ENCODE measurements around the gene TRDN.
A peak's percentile ranks its signal among the peaks of the same experiment; 100 is the strongest.

Gene TRDN, protein sequence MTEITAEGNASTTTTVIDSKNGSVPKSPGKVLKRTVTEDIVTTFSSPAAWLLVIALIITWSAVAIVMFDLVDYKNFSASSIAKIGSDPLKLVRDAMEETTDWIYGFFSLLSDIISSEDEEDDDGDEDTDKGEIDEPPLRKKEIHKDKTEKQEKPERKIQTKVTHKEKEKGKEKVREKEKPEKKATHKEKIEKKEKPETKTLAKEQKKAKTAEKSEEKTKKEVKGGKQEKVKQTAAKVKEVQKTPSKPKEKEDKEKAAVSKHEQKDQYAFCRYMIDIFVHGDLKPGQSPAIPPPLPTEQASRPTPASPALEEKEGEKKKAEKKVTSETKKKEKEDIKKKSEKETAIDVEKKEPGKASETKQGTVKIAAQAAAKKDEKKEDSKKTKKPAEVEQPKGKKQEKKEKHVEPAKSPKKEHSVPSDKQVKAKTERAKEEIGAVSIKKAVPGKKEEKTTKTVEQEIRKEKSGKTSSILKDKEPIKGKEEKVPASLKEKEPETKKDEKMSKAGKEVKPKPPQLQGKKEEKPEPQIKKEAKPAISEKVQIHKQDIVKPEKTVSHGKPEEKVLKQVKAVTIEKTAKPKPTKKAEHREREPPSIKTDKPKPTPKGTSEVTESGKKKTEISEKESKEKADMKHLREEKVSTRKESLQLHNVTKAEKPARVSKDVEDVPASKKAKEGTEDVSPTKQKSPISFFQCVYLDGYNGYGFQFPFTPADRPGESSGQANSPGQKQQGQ

DNA sequence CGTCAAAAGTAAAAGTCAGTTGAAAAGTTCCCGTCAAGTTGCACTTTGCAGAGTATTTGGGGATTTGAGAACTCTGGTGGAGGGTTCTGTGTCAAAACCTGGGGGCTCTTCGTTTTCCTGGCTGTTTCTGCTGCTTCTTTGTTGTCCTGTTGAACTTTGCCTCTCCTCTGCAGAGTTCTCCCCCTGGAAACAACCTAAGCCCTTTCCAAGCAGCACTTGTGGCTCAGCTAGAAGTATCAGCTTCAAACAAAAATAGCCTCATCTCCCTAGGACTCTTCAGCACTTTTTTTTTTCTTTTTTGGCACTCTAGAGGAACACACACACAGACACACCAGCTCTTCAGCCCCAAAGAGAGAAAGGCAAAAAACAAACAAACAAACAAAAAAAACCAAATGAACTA lies at the start of gene TRDN:
TRDN (minus strand) TSS at position 169 of the 400 bp plus-strand sequence. CDS start 175 bp downstream, outside the sequence.
- DNase-seq: no peak

DNA sequence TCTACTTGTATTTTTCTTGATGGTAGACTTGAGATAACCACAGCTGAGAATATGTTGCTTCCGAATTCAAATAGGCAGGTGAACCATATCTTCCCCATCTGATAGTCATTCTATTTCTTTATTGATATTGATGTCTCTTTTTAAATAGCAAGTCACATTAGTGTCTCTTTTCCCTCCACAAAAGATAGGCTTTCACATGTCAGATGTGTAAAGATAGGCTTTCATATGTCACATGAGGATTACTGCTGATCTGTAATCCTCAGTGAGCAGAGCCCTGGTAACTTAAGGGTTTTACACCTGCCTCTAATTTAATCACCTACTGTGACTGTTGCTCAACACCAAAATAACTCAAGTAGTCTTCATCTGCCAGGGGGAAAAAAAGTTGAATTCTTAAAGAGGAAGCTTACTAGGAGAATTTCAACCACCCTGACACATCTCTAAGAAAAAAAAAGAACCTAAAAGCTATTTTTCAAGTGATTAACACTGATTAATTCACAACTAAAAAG lies 45.3 kb upstream of the TRDN start:
- DNase-seq: no peak

DNA sequence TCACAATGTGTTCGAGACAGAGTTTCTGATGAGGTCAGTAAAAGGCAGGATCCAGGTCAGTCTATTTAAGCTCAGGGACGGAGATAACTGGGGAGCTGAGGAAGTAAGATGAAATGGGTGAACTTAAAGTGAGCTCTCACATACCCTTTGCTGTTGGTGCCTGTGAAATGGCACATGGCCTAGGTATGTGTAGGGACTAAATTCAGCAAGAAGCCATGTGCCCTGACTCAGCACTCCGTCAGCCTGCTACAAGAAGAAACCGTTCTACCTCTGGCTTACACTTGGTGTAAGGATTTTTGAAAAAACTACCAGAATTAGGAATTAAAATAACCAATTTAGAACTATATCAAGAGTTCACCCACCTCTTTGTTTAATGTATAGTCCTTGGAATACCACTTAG lies 41.1 kb upstream of the TRDN start:
- no peak for DNase-seq

DNA sequence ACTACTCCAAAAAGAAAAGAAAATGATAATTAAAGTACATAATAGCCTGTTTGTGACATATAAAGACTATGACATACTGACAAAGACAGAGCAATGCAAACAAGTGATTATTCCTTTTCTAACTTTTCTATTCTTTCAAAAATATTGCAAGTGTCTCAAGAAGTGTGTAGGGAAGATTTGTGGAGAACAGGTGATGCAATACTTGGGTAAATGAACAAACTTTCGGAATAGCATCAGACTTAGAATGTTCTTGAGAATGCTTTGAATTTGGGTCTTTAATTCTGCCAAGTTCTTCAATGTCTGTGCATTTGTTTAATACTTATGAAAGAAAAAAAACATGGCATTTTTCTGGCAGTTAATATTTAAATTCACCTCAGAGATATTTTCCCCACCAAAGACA lies 40.0 kb upstream of the TRDN start:
- no peak for DNase-seq

DNA sequence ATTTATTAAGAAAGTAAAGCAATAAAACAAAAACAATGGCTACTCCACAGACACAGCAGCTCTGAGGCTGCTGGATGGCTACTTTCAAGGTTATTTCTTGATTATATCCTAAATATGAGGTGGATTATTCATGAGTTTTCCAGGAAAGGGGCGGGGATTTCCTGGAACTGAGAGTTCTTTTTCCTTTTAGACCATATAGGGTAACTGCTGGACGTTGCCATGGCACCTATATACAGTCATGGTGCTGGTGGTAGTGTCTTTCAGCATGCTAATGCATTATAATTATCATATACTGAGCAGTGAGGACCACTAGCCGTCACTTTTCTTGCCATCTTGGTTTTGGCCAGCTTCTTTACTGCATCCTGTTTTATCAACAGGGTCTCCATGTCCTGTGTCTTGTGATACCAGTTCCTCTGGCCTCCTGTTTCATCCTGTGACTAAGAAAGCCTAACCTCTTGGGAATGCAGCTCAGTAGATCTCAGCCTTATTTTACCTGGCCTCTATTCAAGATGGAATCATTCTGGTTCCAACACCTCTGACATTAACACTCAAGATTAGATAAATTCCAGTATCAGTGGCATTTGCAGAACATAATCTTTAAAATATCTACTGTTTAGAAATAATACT lies 32.3 kb upstream of the TRDN start:
- no peak for DNase-seq

DNA sequence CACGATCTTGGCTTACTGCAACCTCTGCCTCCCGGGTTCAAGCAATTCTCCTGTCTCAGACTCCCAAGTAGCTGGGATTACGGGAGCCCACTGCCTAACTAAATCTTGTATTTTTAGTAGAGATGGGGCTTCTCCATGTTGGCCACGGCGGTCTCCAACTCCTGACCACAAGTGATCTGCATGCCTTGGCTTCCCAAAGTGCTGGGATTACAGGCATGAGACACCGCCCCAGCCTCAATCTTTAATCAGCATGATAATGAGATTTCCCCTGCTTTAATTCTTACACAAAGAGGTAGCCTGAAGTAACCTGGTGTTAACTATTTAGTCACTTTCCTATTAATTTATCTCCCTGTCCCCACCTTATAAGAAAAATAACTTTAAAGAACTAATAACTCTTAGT lies 31.3 kb upstream of the TRDN start:
- DNase-seq: no peak

DNA sequence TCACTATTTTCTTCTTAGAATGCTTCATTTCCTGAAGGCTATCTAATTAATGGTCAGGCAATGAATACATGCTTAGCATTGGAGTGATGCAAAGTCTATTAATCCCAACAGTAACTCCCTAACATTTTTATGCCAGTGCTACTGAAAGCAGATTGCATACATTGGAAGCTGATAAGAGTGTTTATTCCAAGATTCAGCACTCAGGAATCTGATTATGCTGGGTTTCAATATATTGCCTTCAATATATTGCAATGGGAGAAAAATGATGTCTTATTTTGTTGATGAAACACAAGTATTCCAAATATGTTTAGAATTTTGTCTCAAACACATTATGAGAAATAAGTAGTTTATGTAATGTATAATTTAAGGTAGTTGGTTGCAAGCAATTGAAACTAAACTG lies 26.7 kb upstream of the TRDN start:
- no peak for DNase-seq

DNA sequence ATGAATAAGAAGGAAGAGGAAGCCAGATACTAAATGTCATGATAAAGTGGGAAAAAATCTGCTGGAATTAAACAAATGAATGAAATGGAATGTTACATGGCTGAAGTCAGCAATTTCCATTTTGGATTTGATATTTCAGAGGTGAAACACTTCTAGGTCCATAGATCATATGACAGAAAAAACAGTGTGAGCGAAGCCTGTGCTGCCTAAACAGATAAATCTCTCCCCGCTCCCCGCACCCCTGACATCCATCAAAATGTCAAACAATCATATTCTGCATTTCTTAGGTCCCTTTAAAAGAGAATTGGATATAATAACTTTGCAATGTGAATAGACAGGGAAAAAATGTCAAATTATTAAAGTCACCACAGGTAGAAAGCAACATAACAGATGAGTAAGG lies 26.0 kb upstream of the TRDN start:
- DNase-seq: no peak

DNA sequence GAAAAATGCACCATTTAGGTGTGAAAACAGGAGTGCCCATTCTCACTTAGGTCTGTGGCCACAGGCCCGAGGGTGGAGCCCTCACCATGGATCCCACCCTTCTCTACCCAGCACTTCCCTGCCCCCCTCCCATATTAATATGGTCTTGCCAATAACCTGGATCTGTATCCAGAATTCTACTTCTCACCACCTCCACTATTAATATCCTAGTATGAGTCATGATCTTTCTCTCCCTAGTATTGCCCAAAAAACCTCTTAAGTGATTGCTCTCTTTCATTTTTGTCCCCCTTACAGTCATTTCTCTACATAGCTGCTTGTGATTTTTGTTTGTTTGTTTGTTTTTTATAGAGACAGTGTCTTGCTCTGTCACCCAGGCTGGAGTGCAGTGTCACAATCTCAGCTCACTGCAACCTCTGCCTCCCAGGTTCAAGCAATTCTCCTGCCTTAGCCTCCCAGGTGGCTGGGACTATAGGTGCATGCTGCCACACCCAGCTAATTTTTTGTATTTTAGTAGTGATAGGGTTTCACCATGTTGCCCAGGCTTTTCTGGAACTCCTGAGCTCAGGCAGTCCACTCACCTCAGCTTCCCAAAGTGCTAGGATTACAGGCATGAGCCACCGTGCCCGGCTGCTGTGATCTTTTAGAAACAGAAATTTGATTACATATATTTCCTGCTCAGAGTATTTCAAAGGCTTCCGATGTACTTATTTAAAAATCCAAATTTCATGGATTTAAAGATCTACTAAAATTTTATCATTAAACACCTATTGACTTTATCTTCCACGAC lies 24.5 kb upstream of the TRDN start:
- DNase-seq: no peak

DNA sequence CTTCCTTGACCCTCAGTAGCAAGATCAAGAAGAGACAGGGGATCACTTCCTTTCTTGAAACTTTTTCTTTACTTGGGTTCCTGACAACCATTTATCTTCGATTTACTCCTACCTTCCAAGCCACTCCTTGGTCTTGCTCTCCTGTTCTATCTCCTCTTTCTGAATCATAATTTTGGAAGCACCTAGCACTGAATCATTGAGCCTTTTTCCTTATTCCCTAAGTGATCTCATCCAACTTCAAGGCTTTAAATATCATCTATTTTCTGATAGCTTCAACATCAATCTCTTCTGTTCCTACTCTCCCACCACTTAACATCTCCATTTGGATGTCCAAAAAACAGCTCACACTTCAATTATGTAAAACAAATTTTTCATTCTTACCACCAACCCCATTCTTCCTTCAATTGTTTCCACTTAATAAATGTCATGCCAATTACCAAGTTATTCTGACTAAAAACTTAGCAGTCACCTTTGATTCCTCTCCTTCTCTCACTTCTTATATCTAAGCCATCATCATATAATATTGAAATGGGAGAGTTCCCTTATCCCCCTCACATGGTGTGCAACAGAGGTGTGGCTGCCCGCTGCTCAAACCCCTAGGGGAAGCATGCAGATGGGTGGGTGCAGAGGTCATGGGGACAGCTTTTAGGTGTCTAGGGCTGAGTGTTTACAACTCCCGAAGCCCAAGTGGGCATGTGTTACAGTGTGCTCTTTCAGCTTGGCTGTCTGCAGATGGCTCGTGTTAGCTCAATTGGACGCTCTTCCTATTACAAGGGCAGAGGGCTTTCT lies 23.4 kb upstream of the TRDN start:
- no peak for DNase-seq

DNA sequence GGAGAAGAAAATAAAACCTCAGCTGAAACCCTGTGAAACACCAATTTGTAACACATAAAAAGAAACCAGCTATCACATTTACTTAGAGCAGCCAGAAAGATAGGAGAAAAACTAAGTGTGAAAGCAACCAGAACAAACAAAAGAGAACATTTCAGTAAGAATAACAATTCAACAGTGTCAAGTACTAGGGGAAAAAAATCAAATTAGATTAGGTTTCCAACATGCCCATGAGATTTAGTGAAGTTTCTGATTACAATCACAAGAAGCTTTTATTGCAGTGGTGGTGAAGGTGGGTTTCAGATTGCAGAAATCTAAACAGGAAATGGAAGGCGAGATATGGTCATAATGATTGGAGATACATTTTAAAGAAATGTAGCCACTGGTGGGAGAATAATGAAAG lies 22.1 kb upstream of the TRDN start:
- DNase-seq: no peak

DNA sequence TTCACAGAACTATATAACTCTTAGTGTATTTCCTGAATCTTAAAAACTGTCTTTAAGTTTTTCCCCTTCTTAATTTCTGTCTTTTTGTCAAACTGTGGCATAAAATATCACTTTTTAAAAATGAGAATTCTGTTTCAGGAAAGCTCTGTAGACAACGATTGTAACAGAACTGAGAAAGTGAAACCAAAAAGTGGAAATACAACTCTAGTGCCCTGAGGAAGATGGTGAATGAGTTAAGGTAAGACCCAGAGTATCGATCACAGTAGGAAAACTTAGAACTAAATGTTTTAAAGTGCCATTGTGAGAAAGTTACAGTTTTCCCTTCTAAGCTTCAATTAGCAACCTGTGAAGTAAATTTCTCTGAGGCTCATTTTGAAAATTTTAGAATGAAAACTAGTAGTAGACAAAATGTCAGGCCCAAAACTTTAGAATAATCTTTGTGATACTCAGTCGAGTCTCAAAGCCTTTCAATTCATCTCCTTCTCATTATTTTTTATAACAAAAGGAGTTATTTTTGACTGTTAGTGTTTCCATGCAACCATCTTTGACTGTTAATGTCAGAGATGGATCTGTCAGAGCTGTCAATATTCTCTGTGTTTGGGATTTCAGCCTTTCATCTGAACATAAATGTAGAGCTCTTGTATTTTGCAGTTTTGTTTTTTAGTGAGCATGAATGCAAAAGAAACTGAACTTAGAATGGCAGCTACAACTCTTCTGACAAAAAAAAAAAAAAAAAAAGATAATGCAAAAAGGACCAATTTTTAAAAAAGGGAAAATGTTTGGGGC lies 19.0 kb upstream of the TRDN start:
- DNase-seq: no peak

DNA sequence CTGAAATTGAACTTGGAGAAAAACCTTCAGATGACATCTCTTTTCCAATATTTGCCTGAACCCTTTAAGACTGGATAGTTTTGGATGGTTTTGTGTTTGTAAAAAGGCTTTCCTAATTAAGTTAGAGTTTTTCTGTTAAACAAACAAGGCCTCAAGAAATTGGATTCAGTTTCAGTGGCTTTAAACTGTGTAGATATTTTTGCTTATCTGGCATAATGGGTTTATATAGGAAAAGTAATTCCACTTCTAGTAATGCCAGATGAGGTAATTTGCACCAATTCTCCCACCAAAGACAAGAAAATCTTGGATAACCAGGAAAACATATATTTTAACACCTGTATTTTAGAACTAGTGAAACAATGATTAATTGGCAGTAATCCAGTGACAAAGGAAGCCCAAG lies 12.0 kb upstream of the TRDN start:
- no peak for DNase-seq

DNA sequence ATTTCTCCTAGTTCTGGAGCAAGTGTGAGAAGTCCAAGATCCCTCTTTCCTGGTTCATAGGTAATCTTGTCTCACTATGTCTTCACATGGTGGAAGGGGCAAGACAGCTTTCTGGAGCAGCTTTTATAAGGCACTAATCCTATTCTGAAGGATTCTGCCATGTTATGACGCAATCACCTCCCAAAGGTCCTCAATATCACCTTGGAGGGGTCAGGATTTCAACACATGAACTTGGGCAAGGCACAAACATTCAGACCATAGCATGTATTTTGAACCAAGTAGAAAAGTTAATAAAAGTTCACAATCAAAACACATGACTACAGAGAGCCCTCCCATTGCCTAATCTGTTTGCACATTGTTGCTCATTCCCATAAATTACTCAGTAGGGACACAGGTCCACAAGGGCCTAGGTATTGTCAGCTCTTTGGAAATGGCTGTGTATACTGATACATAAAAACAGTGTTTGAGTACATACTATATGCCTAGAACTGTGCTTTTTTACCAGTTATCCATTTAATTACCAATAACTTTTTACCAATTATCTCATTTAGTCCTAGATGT lies 11.3 kb upstream of the TRDN start:
- no peak for DNase-seq

DNA sequence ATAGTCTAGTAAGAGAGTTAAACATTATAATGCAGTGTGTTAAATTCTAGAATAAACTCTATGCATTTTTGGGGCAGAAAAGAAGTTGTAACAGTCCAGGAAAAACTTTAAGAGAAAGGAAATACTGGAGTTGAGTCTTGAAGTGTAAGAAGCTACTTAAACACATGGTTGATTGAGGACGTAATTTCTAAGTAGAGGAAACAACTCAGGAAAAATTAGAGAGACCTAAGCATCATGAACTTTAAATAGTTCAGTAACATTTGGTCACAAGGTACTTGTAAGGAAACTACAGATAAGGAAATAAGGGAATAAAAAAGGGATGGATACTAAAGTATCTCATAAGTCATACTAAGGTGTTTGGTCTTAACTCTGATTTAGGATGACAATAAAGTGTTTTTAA lies 4.7 kb upstream of the TRDN start:
- no peak for DNase-seq

DNA sequence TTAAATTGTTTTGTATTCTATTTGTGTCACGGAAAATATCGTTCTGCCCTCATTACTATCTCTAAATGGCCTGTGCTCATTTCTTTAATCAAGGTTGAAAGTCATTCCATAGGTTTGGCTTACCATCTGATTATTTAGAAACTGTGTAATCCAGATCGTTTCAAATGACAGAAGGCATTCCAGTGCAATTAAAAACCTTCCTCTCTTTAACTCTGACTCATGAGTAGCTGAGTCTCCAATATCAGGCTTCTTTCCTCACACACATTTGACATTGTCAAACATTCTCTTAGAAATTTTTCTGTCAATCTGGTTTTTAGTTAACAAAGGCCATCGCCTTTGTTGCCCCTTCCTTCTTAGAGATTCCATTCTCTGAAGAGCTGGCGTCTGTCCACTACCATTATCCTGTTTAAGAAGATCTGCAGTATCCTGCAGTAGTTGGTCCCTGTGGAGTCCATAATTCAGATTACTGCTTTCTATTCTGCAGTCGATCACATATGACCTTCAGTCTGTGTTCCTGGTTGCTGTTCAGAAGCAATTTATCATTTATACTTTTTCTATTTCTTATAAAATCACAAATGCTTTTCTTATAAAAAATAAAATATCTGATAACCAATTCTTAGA lies 3.9 kb upstream of the TRDN start:
- DNase-seq: no peak

DNA sequence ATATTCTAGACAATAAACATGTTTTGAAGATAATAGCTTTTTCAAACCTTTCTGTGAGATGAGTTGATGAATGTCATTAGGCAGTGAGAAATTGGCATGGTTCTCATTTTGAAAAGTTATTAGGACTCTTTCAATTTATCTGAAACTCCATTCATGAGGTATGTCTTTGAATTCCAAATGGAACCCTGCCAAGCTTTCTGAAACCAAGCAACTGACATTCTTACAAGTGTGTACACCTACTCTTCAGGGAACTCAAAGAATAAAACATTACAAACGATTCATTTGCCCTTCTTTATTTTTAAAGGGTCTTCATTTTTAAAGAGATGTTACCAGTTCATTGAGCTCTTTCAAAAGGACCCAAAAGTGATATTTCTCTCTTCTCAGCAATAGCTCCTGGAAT lies 2.1 kb upstream of the TRDN start:
- peak; percentile 8 for DNase-seq

DNA sequence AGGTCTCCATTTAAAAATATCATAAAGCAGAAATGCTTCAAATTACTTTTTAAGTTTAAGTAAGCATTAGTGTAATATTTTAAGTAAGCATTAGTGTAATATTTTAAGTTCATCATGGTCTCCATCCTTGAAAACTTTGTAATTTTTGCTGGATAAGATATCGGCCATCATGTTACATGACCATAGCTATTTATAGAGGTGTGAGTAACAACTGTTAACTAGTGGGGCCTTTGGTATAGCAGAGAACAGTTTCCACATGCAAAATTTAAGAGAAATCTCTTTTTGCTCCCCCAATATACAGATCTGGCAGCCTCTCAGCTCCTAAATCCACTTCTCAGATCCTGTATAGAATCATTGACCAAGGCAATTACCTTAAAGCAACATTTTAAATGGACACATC lies 468 bp downstream of the TRDN start:
- no peak for DNase-seq

DNA sequence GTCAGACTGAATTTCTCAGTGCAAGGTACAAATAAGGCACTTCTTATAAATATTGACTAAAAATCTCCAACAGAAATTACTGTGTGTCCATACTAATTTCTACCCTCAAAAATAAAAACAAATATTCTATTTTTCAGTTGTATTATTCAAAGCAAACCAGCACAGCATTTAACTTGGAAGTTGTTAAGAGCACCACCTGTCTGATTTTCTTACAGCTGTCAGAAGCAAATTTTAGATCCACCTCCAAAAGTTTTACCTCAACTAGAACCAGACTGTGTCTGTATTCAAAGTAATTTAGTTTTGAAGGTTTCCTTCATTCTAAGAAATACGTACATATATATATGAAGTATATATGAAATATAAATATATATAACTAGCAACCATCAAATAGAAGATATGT lies 1.2 kb downstream of the TRDN start:
- no peak for DNase-seq

DNA sequence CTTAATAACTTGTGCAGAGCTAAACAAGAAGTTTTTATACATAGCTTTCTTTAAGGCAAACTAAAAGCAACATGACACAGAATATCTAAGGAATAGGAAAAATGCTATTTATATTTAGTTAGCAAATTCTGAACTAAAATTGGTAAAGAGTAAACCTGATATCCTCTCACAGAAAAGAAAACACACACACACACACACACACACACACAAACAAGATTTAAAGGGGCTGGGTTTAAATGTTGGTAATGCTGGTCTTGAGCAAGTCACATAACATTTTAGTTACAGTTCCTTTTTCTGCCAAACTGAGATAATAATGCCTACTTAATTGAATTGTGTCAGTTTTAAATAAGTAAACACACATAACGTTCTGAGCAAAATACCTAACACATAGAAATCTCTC lies 1.6 kb downstream of the TRDN start:
- DNase-seq: no peak

DNA sequence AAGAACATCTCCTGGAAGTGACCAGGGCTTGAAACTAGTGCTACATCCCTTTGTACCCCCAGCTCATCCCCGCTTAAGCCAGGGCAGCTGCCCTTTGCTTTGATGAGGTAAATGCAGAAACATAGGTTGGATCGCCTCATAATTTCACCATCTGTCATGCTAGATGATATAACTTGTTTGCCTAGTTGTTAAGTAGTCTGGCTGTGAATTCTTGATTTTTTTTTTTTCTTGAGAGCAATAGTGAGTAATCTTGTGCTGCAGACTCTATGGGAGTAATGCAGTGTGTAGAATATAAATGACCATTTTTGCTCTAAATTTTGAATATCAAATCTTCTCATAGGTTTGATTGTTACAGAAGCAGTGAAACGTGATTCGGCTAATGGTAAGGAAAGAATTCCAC lies 4.1 kb downstream of the TRDN start:
- no peak for DNase-seq

All from midbrain (tissue), 1 donor.